ENCODE measurements around the gene SND1. TPM values are rescaled to one million over a fixed set of nuclear protein-coding genes. Genes with fewer than 3 reads are reported as not detected.

Gene SND1
- total RNA-seq, 1 experiment from 2014 or later = 218 TPM

- Histone ChIP-seq H3K4me1 (ENCODE audit: insufficient read depth, low read length) (no peaks in the 10 kb centered on the region; the same call in 1 of the 2 replicates), H3K23ac (ENCODE audit: insufficient read length, low read depth, low read length) (no peak overlapping the region), H3K27me3 (ENCODE audit: insufficient read depth, low read length) (no peaks in the 10 kb centered on the region), H2AK5ac (ENCODE audit: insufficient read length, low read length) (no peak overlapping the region), H2BK5ac (ENCODE audit: insufficient read length, low read length) (no peak overlapping the region), H2BK20ac (ENCODE audit: low read depth, low read length, poor library complexity, severe bottlenecking) (no peak overlapping the region), H4K20me1 (ENCODE audit: control insufficient read depth, insufficient read depth, insufficient read length) (no peaks in the 10 kb centered on the region), H3K4ac (ENCODE audit: low read depth, low read length) (no peak overlapping the region), H3T11ph (ENCODE audit: low read length) (no peak overlapping the region), H2BK15ac (ENCODE audit: low read depth, low read length) (no peak overlapping the region), H3K18ac (ENCODE audit: insufficient read length, low read depth, low read length) (no peak overlapping the region), H3K9me3 (ENCODE audit: control insufficient read depth, low read depth, low read length) (no peaks in the 10 kb centered on the region), H3K23me2 (ENCODE audit: insufficient read length, low read depth, low read length, poor library complexity, severe bottlenecking) (peaks cover 2% of the 10 kb centered on the region), H2BK12ac (ENCODE audit: insufficient read length, low read depth, low read length) (no peak overlapping the region), H3K9ac (ENCODE audit: extremely low read depth, insufficient read length, low read length) (no peak overlapping the region), H2BK120ac (ENCODE audit: low read depth, low read length, poor library complexity, severe bottlenecking) (no peak overlapping the region), H4K5ac (ENCODE audit: insufficient read length, low read depth, low read length) (no peak overlapping the region), H3K79me1 (ENCODE audit: insufficient read depth, low read depth, low read length, poor library complexity, severe bottlenecking) (no peaks in the 10 kb centered on the region), H2AFZ (ENCODE audit: low read length) (no peak overlapping the region), H3K79me2 (ENCODE audit: insufficient read depth, low read length) (peaks cover 3% of the 10 kb centered on the region; the same call in 1 of the 2 replicates), H3K14ac (ENCODE audit: insufficient read depth, low read length) (no peak overlapping the region), H3K27ac (ENCODE audit: insufficient read length, low read depth, low read length) (no peak overlapping the region), H3K4me2 (ENCODE audit: insufficient read depth, insufficient read length, low read length) (no peak overlapping the region), H3K56ac (ENCODE audit: insufficient read length, low read depth, low read length) (no peak overlapping the region), H4K8ac (replicated peaks; ENCODE audit: insufficient read length, low read depth, low read length) (no peak overlapping the region), H4K91ac (ENCODE audit: insufficient read length, low read depth, low read length) (no peak overlapping the region)
- H3K4me3 Mint-ChIP-seq = no peak overlapping the region
- H3K27me3 Mint-ChIP-seq (ENCODE audit: low read depth) = no peaks in the 10 kb centered on the region
- no peak overlapping the region for H3K27ac Mint-ChIP-seq
- no peaks in the 10 kb centered on the region for H3K9me3 Mint-ChIP-seq
- peaks cover 5 to 7% of the 10 kb centered on the region in 2 experiments for H3K4me1 Mint-ChIP-seq
- no CpG with 5 or more reads among the region's 8 CpGs for WGBS (ENCODE audit: extremely low coverage, insufficient read length, low lambda C conversion rate)
- no peak for DNase-seq
- TF ChIP-seq CTCF (conservative IDR thresholded peaks at IDR 0.05) = no peak
- H3K36me3 Mint-ChIP-seq (ENCODE audit: insufficient read depth in 1 of 3, low read depth in 3 of 3) = peaks cover 0 to 2% (median 0%) of the 10 kb centered on the region in 3 experiments; a peak in 3 of 7 replicates
Observed at GRCh38 chr7:127647636-127648035, 4.4 kb upstream of the SND1 start.

Measured in H9 (cell line).